GM08714 (cell line): ENCODE measurements around the gene HNMT.

ENCODE experiments used
- H3K4me3 ChIP-seq: fragments of 200-500 bp; sonication (Bioruptor generic); 2 replicates; pipeline ENCODE4 v1.5.1; 2014; ENCODE audit warnings: mild to moderate bottlenecking, low read length, inconsistent platforms
- ZNF274 ChIP-seq: IDR thresholded peaks from 2 replicates; pipeline ENCODE4 v1.6.1; 2012; ENCODE audit warnings: mild to moderate bottlenecking, low read depth, low read length

HNMT gene

GRCh38 chr2:138000796-138001195 lies 36.5 kb downstream of the HNMT start:
- H3K4me3 ChIP-seq: no peak overlapping the region
- TF ChIP-seq ZNF274: no peak

- H3K4me3 ChIP-seq: no peak overlapping the region
- TF ChIP-seq ZNF274: no peak
Observed at GRCh38 chr2:138003411-138003810, 39.1 kb downstream of the HNMT start.

DNA sequence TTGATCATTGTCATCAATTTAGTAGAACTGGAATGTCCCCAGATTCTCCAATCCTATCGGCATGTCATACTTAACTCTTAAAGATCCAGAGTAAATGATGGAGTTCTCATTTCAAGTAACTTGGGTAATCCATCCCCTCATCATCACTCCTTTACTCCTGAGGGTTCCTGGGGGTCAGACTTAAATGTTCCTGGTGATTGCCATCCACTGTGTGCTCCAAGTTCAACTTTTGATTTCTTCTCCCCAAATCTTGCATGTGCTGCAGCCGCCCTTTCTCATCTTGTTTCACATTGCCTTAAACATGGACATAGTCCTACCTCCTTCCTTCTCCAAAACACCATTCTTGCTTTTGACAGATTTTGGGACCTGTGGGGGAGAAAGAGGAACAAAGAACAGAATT lies 43.2 kb downstream of the HNMT start:
- no peak overlapping the region for H3K4me3 ChIP-seq
- TF ChIP-seq ZNF274: no peak

GRCh38 chr2:138009622-138010021 lies 45.3 kb downstream of the HNMT start:
- no peak for TF ChIP-seq ZNF274
- H3K4me3 ChIP-seq: no peak overlapping the region

DNA sequence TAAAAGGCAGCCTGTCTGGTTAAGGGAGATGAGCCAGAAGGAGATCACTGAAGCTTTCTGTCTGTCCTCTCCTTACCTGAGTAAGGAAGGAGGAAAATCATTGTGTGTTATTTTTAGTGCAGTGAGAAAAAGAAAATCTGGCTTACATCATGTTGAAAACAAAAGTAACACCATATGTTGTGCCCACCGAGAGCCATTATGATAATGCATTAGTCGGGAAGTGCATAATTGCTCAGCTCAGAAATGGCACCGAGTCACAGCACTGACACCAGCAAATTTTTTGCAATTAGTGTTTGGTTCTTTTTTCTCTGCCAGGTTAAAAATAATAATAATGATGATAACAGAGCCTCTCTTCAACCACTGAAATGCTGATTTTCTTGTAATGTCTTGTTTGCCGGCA lies 46.6 kb downstream of the HNMT start:
- no peak for TF ChIP-seq ZNF274
- H3K4me3 ChIP-seq: no peak overlapping the region

GRCh38 chr2:138012082-138012481 lies 47.8 kb downstream of the HNMT start:
- no peak overlapping the region for H3K4me3 ChIP-seq
- no peak for TF ChIP-seq ZNF274

- TF ChIP-seq ZNF274: no peak
- H3K4me3 ChIP-seq: no peak overlapping the region
Observed at GRCh38 chr2:138012968-138013367, 48.7 kb downstream of the HNMT start.

DNA sequence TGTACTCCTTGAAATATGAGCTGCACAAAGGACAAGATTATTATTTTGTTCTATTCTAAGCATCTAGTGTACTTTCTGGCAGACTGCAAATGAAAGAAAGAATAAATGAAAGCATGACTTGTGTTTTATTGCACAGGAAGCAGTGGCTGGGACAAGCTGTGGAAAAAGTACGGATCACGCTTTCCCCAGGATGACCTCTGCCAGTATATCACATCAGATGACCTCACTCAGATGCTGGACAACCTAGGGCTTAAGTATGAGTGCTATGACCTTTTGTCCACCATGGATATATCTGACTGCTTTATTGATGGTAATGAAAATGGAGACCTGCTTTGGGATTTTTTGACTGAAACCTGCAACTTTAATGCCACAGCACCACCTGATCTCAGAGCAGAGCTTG lies 49.4 kb downstream of the HNMT start:
- TF ChIP-seq ZNF274: no peak
- no peak overlapping the region for H3K4me3 ChIP-seq

GRCh38 chr2:138015494-138015893 lies 51.2 kb downstream of the HNMT start:
- H3K4me3 ChIP-seq: no peak overlapping the region
- no peak for TF ChIP-seq ZNF274

DNA sequence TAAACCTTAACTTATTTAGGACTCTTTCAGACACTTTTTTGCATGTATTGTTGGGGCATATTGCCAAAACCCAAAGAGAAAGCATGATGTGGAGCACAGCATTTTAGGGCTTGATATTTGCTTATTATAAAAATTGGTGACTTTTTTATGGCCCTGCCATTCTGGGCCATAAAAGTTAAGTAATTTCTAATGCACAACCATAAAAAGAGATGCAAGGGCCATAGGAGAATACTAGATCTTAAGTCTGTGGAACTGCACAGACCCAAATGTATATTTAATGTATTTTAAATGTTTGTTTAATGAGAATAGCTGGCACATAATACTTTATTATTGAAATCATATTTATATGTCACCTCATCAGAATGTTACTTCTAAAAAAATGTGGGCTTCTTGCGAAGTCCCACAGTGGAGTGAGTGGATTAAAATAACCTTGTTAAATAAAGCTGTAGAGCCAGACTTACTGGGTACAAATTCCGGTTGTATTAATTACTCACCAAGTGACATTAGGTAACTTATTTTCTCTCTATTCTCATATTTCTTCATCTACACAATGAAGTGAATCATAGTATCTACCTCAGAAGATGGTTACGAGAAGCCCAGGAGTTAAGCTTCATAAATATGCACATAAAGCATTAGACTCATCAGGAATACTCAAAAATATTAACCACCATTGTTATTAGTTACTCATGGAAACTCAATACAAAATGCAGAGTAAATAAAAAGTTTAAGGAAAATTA lies 52.2 kb downstream of the HNMT start:
- no peak for TF ChIP-seq ZNF274
- no peak overlapping the region for H3K4me3 ChIP-seq

GRCh38 chr2:138017824-138018223 lies 53.6 kb downstream of the HNMT start:
- no peak overlapping the region for H3K4me3 ChIP-seq
- TF ChIP-seq ZNF274: no peak

- no peak for TF ChIP-seq ZNF274
- no peak overlapping the region for H3K4me3 ChIP-seq
Observed at GRCh38 chr2:138018866-138019688, 54.8 kb downstream of the HNMT start.

DNA sequence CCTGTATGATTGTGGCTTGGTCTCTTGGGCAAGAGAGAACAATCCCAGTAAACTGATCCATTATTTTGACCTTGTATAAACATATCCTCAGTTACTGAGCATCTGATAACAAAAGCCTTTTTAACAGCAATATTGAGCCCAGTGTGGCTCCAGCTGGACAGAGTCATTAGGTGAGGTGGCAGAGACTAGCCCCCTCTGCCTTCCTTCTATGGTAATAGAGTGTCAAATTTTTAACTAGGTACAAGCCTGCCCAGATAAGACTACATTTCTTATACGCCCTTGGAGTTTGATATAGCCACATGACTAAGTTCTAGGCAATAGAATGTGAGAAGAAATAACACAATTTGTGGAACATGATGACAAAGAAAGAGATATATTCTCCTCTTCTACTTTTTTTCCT lies 56.2 kb downstream of the HNMT start:
- no peak for TF ChIP-seq ZNF274
- no peak overlapping the region for H3K4me3 ChIP-seq

DNA sequence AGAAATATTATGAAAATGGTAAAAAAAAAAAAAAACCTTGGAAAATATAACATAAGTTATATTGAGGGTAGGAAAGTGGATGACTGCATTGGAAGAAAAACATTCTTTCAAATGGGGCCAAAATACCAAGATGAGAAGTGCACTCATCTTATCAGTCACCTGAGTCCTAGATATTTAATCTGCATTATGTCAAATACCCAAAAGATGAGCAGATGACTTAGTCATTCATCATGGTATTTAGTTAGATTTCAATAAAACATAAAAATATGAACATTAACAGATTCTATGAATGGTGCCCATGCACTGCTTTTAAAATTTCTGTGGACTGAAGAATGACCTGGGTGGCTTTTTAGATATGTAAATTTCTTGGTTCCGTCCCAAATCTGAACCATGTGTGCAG lies 56.9 kb downstream of the HNMT start:
- TF ChIP-seq ZNF274: no peak
- H3K4me3 ChIP-seq: no peak overlapping the region

- TF ChIP-seq ZNF274: no peak
- H3K4me3 ChIP-seq: no peak overlapping the region
Observed at GRCh38 chr2:138023298-138023697, 59.0 kb downstream of the HNMT start.

DNA sequence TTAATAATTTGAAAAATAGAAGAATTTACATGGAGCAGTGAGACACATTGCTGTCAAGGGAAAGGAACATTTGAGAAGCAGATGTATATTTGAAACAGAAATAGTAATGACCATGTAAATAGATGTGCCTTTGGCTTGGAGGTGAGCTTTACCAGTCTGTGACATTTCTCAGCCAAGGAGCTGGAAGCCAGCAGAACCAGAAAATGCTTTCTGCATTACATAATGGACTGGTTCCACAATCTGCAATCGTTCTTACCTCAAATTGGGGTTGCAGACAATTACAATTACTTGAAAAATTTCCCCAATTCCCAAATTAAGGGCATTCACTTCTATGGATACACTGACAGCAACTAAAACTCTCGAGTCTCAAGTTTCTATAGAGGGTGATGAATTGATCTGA lies 59.7 kb downstream of the HNMT start:
- TF ChIP-seq ZNF274: no peak

More for the DNA sequence above, 59.7 kb downstream of the HNMT start:
- no peak overlapping the region for H3K4me3 ChIP-seq
